ENCODE measurements around the gene PTTG1.

DNA sequence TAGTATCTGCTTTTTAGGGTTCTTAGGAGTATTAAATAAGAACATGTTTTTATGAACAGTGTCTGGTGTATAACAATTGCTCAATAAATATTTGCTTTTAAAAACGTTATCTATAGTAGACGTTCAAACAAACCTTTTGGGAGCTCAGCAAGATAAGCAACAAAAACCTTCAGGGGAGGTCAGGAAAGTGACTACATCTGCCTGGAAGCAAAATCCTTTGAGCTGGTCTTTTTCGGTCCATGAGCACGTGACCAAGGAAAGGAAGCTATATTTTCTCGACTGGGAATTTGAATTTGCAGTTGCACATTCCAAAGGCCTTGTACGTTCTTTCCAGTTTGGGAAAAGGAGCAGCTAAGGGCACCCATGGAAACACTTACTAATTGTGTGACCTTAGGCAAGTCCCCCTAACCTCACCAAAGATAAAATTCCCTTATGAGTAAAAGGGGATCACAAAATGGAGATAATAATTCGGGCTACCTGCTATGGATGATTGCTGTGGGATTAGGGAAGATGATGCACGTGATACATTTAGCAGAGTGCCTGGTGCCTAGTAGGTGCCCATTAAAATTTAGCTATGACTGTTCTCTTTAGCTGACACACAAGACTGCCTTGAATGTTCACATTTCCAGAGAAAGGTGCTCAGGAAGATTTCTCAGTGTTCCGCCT lies 45.4 kb downstream of the PTTG1 start:
- TF ChIP-seq, protein P1, sequence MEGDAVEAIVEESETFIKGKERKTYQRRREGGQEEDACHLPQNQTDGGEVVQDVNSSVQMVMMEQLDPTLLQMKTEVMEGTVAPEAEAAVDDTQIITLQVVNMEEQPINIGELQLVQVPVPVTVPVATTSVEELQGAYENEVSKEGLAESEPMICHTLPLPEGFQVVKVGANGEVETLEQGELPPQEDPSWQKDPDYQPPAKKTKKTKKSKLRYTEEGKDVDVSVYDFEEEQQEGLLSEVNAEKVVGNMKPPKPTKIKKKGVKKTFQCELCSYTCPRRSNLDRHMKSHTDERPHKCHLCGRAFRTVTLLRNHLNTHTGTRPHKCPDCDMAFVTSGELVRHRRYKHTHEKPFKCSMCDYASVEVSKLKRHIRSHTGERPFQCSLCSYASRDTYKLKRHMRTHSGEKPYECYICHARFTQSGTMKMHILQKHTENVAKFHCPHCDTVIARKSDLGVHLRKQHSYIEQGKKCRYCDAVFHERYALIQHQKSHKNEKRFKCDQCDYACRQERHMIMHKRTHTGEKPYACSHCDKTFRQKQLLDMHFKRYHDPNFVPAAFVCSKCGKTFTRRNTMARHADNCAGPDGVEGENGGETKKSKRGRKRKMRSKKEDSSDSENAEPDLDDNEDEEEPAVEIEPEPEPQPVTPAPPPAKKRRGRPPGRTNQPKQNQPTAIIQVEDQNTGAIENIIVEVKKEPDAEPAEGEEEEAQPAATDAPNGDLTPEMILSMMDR (conservative IDR thresholded peaks at IDR 0.05 in 1 of 2, IDR thresholded peaks at IDR 0.05 in 1 of 2; ENCODE audit: low read depth in 1 of 2, low read length in 2 of 2), result no peak
- TF ChIP-seq EZH2 (IDR thresholded peaks at IDR 0.05; ENCODE audit: low read length, missing control alignments), result no peak

Data from fibroblast of lung (primary cell).